ENCODE results near the gene UNC79.

- no peak for TF ChIP-seq TAF1 (IDR thresholded peaks at IDR 0.05; ENCODE audit: borderline replicate concordance, insufficient read depth, low read length)
- no peak for TF ChIP-seq POLR2AphosphoS5 (IDR thresholded peaks at IDR 0.05; ENCODE audit: low read depth, low read length)
- TF ChIP-seq REST (IDR thresholded peaks at IDR 0.05; ENCODE audit: insufficient read depth in 1 of 2, low read depth in 2 of 2, low read length in 2 of 2), result no peak
Observed at GRCh38 chr14:93540235-93540634, 109.5 kb downstream of the UNC79 start.

Data from PFSK-1 (cell line).